Neuronal stem cell (in vitro differentiated cells): Measurements from ENCODE around the gene SPTA1.
A peak's percentile ranks its signal among the peaks of the same experiment; 100 is the strongest.

Experiments used
- DNase-seq: peaks from one replicate; pipeline ENCODE4 v3.0.0-alpha.2; 2013; ENCODE audit warnings: low spot score
- H2AFZ ChIP-seq: one replicate; pipeline ENCODE4 v1.6.1; 2013; ENCODE audit warnings: mild to moderate bottlenecking, low read length, inconsistent platforms
- H2AK5ac ChIP-seq: 2 replicates; pipeline ENCODE4 v1.6.1; 2013; ENCODE audit warnings: low read depth, mild to moderate bottlenecking, inconsistent platforms, low read length, moderate library complexity, mixed read lengths
- H2BK120ac ChIP-seq: 2 replicates; pipeline ENCODE4 v1.6.1; 2013; ENCODE audit warnings: low read depth, mild to moderate bottlenecking, inconsistent platforms, low read length, moderate library complexity, mixed read lengths
- H2BK12ac ChIP-seq: one replicate; pipeline ENCODE4 v1.6.1; 2013; ENCODE audit warnings: low read length, inconsistent platforms
- H2BK15ac ChIP-seq: 2 replicates; pipeline ENCODE4 v1.6.1; 2013; ENCODE audit warnings: mild to moderate bottlenecking, low read length, inconsistent platforms, mixed read lengths
- H2BK5ac ChIP-seq: one replicate; pipeline ENCODE4 v1.6.1; 2013; ENCODE audit warnings: inconsistent platforms, mild to moderate bottlenecking, low read length, moderate library complexity
- H3K14ac ChIP-seq: one replicate; pipeline ENCODE4 v1.6.1; 2013; ENCODE audit warnings: low read length, inconsistent platforms
- H3K18ac ChIP-seq: 2 replicates; pipeline ENCODE4 v1.6.1; 2013; ENCODE audit warnings: low read length, inconsistent platforms
- H3K23ac ChIP-seq: 2 replicates; pipeline ENCODE4 v1.6.1; 2013; ENCODE audit warnings: low read depth, mild to moderate bottlenecking, mixed read lengths, low read length, inconsistent platforms; ENCODE audit not compliant: poor library complexity
- H3K27ac ChIP-seq: replicated peaks from 3 replicates; pipeline ENCODE4 v1.5.1; 2013; ENCODE audit warnings: low read length, inconsistent platforms
- H3K27me3 ChIP-seq, 3 experiments: 2 replicates each; pipeline ENCODE4 v1.6.1; 2013; ENCODE audit warnings: low read length in 3 of 3, mild to moderate bottlenecking in 2 of 3, inconsistent platforms in 1 of 3, low read depth in 1 of 3, mixed read lengths in 1 of 3, moderate library complexity in 1 of 3; ENCODE audit not compliant: control insufficient read depth in 3 of 3, insufficient read depth in 3 of 3
- H3K36me3 ChIP-seq, 2 donors: replicated peaks in 1 of 2; 2 replicates each; pipeline ENCODE4 v1.6.1; 2013; ENCODE audit warnings: low read length in 2 of 2; ENCODE audit not compliant: control insufficient read depth in 2 of 2, insufficient read depth in 2 of 2
- H3K4ac ChIP-seq: 2 replicates; pipeline ENCODE4 v1.6.1; 2013; ENCODE audit warnings: inconsistent platforms, mild to moderate bottlenecking, low read length, moderate library complexity
- H3K4me1 ChIP-seq, 2 donors: 1 replicate in 1 of 2; 2 replicates in 1 of 2; pipeline ENCODE4 v1.6.1; 2013; ENCODE audit warnings: low read length in 2 of 2, low read depth in 1 of 2; ENCODE audit not compliant: control insufficient read depth in 2 of 2, insufficient read depth in 1 of 2
- H3K4me2 ChIP-seq: one replicate; pipeline ENCODE4 v1.6.1; 2013; ENCODE audit warnings: mild to moderate bottlenecking, low read length, inconsistent platforms; ENCODE audit not compliant: insufficient read depth, poor library complexity, severe bottlenecking
- H3K4me3 ChIP-seq, 2 donors: 2 replicates each; pipeline ENCODE4 v1.5.1; 2013; ENCODE audit warnings: low read length in 2 of 2, mild to moderate bottlenecking in 2 of 2, inconsistent platforms in 1 of 2, moderate library complexity in 1 of 2
- H3K79me1 ChIP-seq: one replicate; pipeline ENCODE4 v1.6.1; 2013; ENCODE audit warnings: low read depth, mild to moderate bottlenecking, inconsistent platforms, low read length, moderate library complexity
- H3K9ac ChIP-seq: one replicate; pipeline ENCODE4 v1.6.1; 2013; ENCODE audit warnings: mild to moderate bottlenecking, low read depth, low read length, inconsistent platforms; ENCODE audit not compliant: poor library complexity
- H3K9me3 ChIP-seq, 2 donors: replicated peaks in 1 of 2; 2 replicates each; pipeline versions ENCODE3 to v1.6.1; 2013; ENCODE audit warnings: low read length in 2 of 2, mild to moderate bottlenecking in 2 of 2, inconsistent platforms in 1 of 2, low read depth in 1 of 2, mixed read lengths in 1 of 2, moderate library complexity in 1 of 2; ENCODE audit not compliant: control insufficient read depth in 2 of 2, insufficient read depth in 1 of 2
- H4K8ac ChIP-seq: one replicate; pipeline ENCODE4 v1.6.1; 2013; ENCODE audit warnings: low read depth, mild to moderate bottlenecking, inconsistent platforms, low read length, moderate library complexity
- H4K91ac ChIP-seq: one replicate; pipeline ENCODE4 v1.6.1; 2013; ENCODE audit warnings: low read length, low read depth, mild to moderate bottlenecking, inconsistent platforms; ENCODE audit not compliant: poor library complexity
- WGBS, 2 donors: extraction: QIAGEN DNeasy Blood & Tissue Kit; methylation state at CpG; one replicate each; pipeline ENCODE4 v1.1.7; 2013; ENCODE audit warnings: missing lambda C conversion rate in 2 of 2, mixed read lengths in 1 of 2; ENCODE audit not compliant: insufficient read length in 2 of 2, insufficient replicate concordance in 1 of 2; ENCODE audit errors: extremely low coverage in 2 of 2; 5-methylcytosine and 5-hydroxymethylcytosine counted together

SPTA1 gene

GRCh38 chr1:158666037-158666436 lies 20.5 kb downstream of the SPTA1 start:
- no peak overlapping the region for H4K91ac ChIP-seq
- no peak overlapping the region for H2AK5ac ChIP-seq
- H2BK120ac ChIP-seq = no peak overlapping the region
- H3K27me3 ChIP-seq = no peaks in the 10 kb centered on the region
- H3K14ac ChIP-seq = no peak overlapping the region
- H3K27ac ChIP-seq = no peak overlapping the region
- no peak overlapping the region for H3K18ac ChIP-seq
- no peak overlapping the region for H3K4me2 ChIP-seq
- no peak overlapping the region for H2BK15ac ChIP-seq
- no peak overlapping the region for H2BK5ac ChIP-seq
- H3K79me1 ChIP-seq = no peaks in the 10 kb centered on the region
- no peak overlapping the region for H3K4ac ChIP-seq
- H3K9ac ChIP-seq = no peak overlapping the region
- H3K9me3 ChIP-seq = no peaks in the 10 kb centered on the region
- H3K4me3 ChIP-seq = no peak overlapping the region
- no peak overlapping the region for H2BK12ac ChIP-seq
- H3K23ac ChIP-seq = no peak overlapping the region
- H4K8ac ChIP-seq = no peak overlapping the region
- H3K36me3 ChIP-seq = no peaks in the 10 kb centered on the region
- no peak for DNase-seq
- no CpG with 5 or more reads among the region's 8 CpGs for WGBS, 2 donors
- H3K4me1 ChIP-seq = peaks cover 0 to 2% of the 10 kb centered on the region in 2 donors
- H2AFZ ChIP-seq = no peak overlapping the region

GRCh38 chr1:158654571-158654970 lies 31.9 kb downstream of the SPTA1 start:
- H3K4me3 ChIP-seq = no peak overlapping the region
- H2AK5ac ChIP-seq = no peak overlapping the region
- no peaks in the 10 kb centered on the region for H3K36me3 ChIP-seq
- peaks cover 0 to 2% of the 10 kb centered on the region in 2 donors for H3K4me1 ChIP-seq
- no peak overlapping the region for H4K91ac ChIP-seq
- H3K18ac ChIP-seq = no peak overlapping the region
- no peak for DNase-seq
- H3K27me3 ChIP-seq = no peaks in the 10 kb centered on the region
- no peak overlapping the region for H3K4ac ChIP-seq
- no CpG with 5 or more reads among the region's 6 CpGs for WGBS, 2 donors
- H3K23ac ChIP-seq = no peak overlapping the region
- no peak overlapping the region for H2BK120ac ChIP-seq
- H3K9ac ChIP-seq = no peak overlapping the region
- H3K27ac ChIP-seq = no peak overlapping the region
- H3K14ac ChIP-seq = no peak overlapping the region
- no peaks in the 10 kb centered on the region for H3K9me3 ChIP-seq
- no peak overlapping the region for H3K4me2 ChIP-seq
- no peak overlapping the region for H2BK12ac ChIP-seq
- H3K79me1 ChIP-seq = peaks cover 2% of the 10 kb centered on the region
- peak overlapping the region; percentile 33 for H2AFZ ChIP-seq
- no peak overlapping the region for H2BK5ac ChIP-seq
- H4K8ac ChIP-seq = no peak overlapping the region
- no peak overlapping the region for H2BK15ac ChIP-seq

- Histone ChIP-seq H3K18ac (no peak overlapping the region), H3K9me3 (no peaks in the 10 kb centered on the region), H3K4me2 (no peak overlapping the region), H3K27me3 (no peaks in the 10 kb centered on the region), H3K4ac (no peak overlapping the region), H3K23ac (no peak overlapping the region), H2BK12ac (no peak overlapping the region), H3K9ac (no peak overlapping the region), H2BK15ac (no peak overlapping the region), H3K4me3 (no peak overlapping the region), H4K8ac (no peak overlapping the region), H2AFZ (no peak overlapping the region), H3K79me1 (peaks cover 2% of the 10 kb centered on the region), H2BK120ac (no peak overlapping the region), H3K14ac (no peak overlapping the region), H2BK5ac (no peak overlapping the region), H3K4me1 (peaks cover 0 to 2% of the 10 kb centered on the region in 2 donors), H3K27ac (no peak overlapping the region), H2AK5ac (no peak overlapping the region), H4K91ac (no peak overlapping the region), H3K36me3 (no peaks in the 10 kb centered on the region)
- no peak for DNase-seq
Measured at GRCh38 chr1:158654086-158654485, 32.4 kb downstream of the SPTA1 start.

- no peak overlapping the region for H2BK5ac ChIP-seq
- H2BK12ac ChIP-seq = no peak overlapping the region
- no peak overlapping the region for H2AK5ac ChIP-seq
- H3K9ac ChIP-seq = no peak overlapping the region
- DNase-seq = no peak
- H4K8ac ChIP-seq = no peak overlapping the region
- H3K79me1 ChIP-seq = peaks cover 2% of the 10 kb centered on the region
- no peaks in the 10 kb centered on the region for H3K27me3 ChIP-seq
- no peak overlapping the region for H3K18ac ChIP-seq
- H3K9me3 ChIP-seq = no peaks in the 10 kb centered on the region
- no peak overlapping the region for H3K14ac ChIP-seq
- no peak overlapping the region for H2AFZ ChIP-seq
- WGBS, 2 donors = no CpG with 5 or more reads among the region's 7 CpGs
- H3K4me3 ChIP-seq = no peak overlapping the region
- no peak overlapping the region for H2BK15ac ChIP-seq
- H3K4me2 ChIP-seq = no peak overlapping the region
- H4K91ac ChIP-seq = no peak overlapping the region
- H3K27ac ChIP-seq = no peak overlapping the region
- no peaks in the 10 kb centered on the region for H3K36me3 ChIP-seq
- no peak overlapping the region for H2BK120ac ChIP-seq
- H3K23ac ChIP-seq = no peak overlapping the region
- H3K4ac ChIP-seq = no peak overlapping the region
- peaks cover 0 to 2% of the 10 kb centered on the region in 2 donors for H3K4me1 ChIP-seq
Measured at GRCh38 chr1:158652721-158653334, 33.7 kb downstream of the SPTA1 start.
